Prostate gland (tissue), 2 donors: ENCODE data around the gene SKIC8. TPM values are rescaled to one million over a fixed set of nuclear protein-coding genes. Genes with fewer than 3 reads are reported as not detected.

Experiments
- DNase-seq: peaks from one replicate; pipeline ENCODE4 v3.0.0-alpha.2; 2019; ENCODE audit warnings: low spot score
- H3K27ac ChIP-seq, 2 donors: fragments of 200-600 bp; sonication (generic); 2 replicates each; pipeline ENCODE4 v1.5.1; 2017 to 2019
- H3K27me3 ChIP-seq: fragments of 200-600 bp; sonication (generic); replicated peaks from 2 replicates; pipeline ENCODE4 v1.5.1; 2019; ENCODE audit not compliant: insufficient read depth
- H3K36me3 ChIP-seq, 2 donors: fragments of 200-600 bp; sonication (generic); 1 replicate in 1 of 2; 2 replicates in 1 of 2; pipeline versions ENCODE4 v1.5.1 to v1.8.1; 2017 to 2019
- H3K4me1 ChIP-seq: fragments of 200-600 bp; sonication (generic); replicated peaks from 2 replicates; pipeline ENCODE4 v1.5.1; 2019
- H3K4me3 ChIP-seq, 2 donors: fragments of 200-600 bp; sonication (generic); 2 replicates each; pipeline ENCODE4 v1.5.1; 2017 to 2019
- H3K9me3 ChIP-seq: fragments of 200-600 bp; sonication (generic); 2 replicates; pipeline ENCODE4 v1.5.1; 2017
- CTCF ChIP-seq, 4 experiments: fragments of 200-600 bp in 2 of 4; fragments of 450-650 bp in 2 of 4; sonication (generic) in 2 of 4; IDR thresholded peaks; 1 replicate in 3 of 4; 2 replicates in 1 of 4; pipeline ENCODE4 v1.5.1; 2016 to 2019; ENCODE audit warnings: antibody characterized with exemption in 4 of 4, mild to moderate bottlenecking in 2 of 4, moderate library complexity in 2 of 4
- POLR2A ChIP-seq: fragments of 450-650 bp; IDR thresholded peaks from one replicate; pipeline ENCODE4 v1.6.1; 2016; ENCODE audit warnings: antibody characterized with exemption, mild to moderate bottlenecking
- POLR2AphosphoS5 ChIP-seq: sonication (generic); formaldehyde crosslinking; IDR thresholded peaks from one replicate; pipeline ENCODE4 v1.6.1; 2017; ENCODE audit warnings: antibody characterized with exemption
- WGBS: methylation state at CpG from one replicate; pipeline ENCODE4 v1.1.5; 2018; 5-methylcytosine and 5-hydroxymethylcytosine counted together
- intact Hi-C: fragments of 100-400 bp; cut with DNase I; formaldehyde crosslinking; loops from one replicate; pipeline ENCODE4 v1.14.2; 2022
- total RNA-seq, 2 donors: library from RNA; depleted of rRNA; stranded (reverse); fragments of >200 nt; gene quantifications; one replicate each; pipeline ENCODE4 v1.1.0, GENCODE V29; 2016

Gene SKIC8
- total RNA-seq, 2 donors from 2014 or later: 58.1 to 109 TPM

GRCh38 chr15:78324144-78324543 is 24.7 kb upstream of the SKIC8 start:
- Histone ChIP-seq H3K4me3 (no peak overlapping the region), H3K27ac (no peak overlapping the region), H3K27me3 (no peaks in the 10 kb centered on the region), H3K4me1 (no peaks in the 10 kb centered on the region), H3K36me3 (no peaks in the 10 kb centered on the region), H3K9me3 (no peaks in the 10 kb centered on the region)
- TF ChIP-seq POLR2A (no peak), CTCF (IDR thresholded peaks at IDR 0.05) (no peak), POLR2AphosphoS5 (no peak)
- no peak for DNase-seq
- intact Hi-C loops: no loop called here
- whole genome bisulfite sequencing: 96% methylated on average over 5 of the region's 5 CpGs

- WGBS: 76% methylated on average over 7 of the region's 7 CpGs
These were observed 24.3 kb upstream of the SKIC8 start for GRCh38 chr15:78323693-78324092.

GRCh38 chr15:78322724-78323521 is 23.5 kb upstream of the SKIC8 start:
- no peaks in the 10 kb centered on the region for H3K4me1 ChIP-seq
- intact Hi-C loops: no loop called here
- 85% methylated on average over 18 of the region's 19 CpGs for WGBS
- H3K9me3 ChIP-seq: no peaks in the 10 kb centered on the region
- TF ChIP-seq CTCF (IDR thresholded peaks at IDR 0.05) (no peak), POLR2AphosphoS5 (no peak), POLR2A (no peak)
- H3K4me3 ChIP-seq: no peak overlapping the region
- H3K36me3 ChIP-seq: no peaks in the 10 kb centered on the region
- H3K27ac ChIP-seq: no peak overlapping the region
- no peaks in the 10 kb centered on the region for H3K27me3 ChIP-seq
- DNase-seq: no peak

More at GRCh38 chr15:78323693-78324092, 24.3 kb upstream of the SKIC8 start:
- no peaks in the 10 kb centered on the region for H3K27me3 ChIP-seq
- H3K4me3 ChIP-seq: no peak overlapping the region
- TF ChIP-seq POLR2A: no peak
- TF ChIP-seq CTCF (IDR thresholded peaks at IDR 0.05): no peak
- TF ChIP-seq POLR2AphosphoS5: no peak
- DNase-seq: no peak
- no peaks in the 10 kb centered on the region for H3K36me3 ChIP-seq
- intact Hi-C loops: no loop called here
- no peaks in the 10 kb centered on the region for H3K9me3 ChIP-seq
- no peak overlapping the region for H3K27ac ChIP-seq
- H3K4me1 ChIP-seq: no peaks in the 10 kb centered on the region

GRCh38 chr15:78322243-78322642 is 22.8 kb upstream of the SKIC8 start:
- H3K4me3 ChIP-seq: no peak overlapping the region
- 71% methylated on average over 15 of the region's 15 CpGs for WGBS
- H3K4me1 ChIP-seq: no peaks in the 10 kb centered on the region
- intact Hi-C loops: no loop called here
- no peak overlapping the region for H3K27ac ChIP-seq
- no peak for TF ChIP-seq CTCF (IDR thresholded peaks at IDR 0.05)
- H3K27me3 ChIP-seq: no peaks in the 10 kb centered on the region
- no peak for DNase-seq
- H3K36me3 ChIP-seq: no peaks in the 10 kb centered on the region
- no peaks in the 10 kb centered on the region for H3K9me3 ChIP-seq

GRCh38 chr15:78321786-78322185 is 22.4 kb upstream of the SKIC8 start:
- intact Hi-C loops: no loop called here
- H3K4me1 ChIP-seq: no peaks in the 10 kb centered on the region
- H3K9me3 ChIP-seq: no peaks in the 10 kb centered on the region
- no peak for DNase-seq
- H3K27me3 ChIP-seq: no peaks in the 10 kb centered on the region
- no peaks in the 10 kb centered on the region for H3K36me3 ChIP-seq
- no peak overlapping the region for H3K27ac ChIP-seq
- TF ChIP-seq CTCF (IDR thresholded peaks at IDR 0.05) (no peak), POLR2A (no peak), POLR2AphosphoS5 (no peak)
- WGBS: 80% methylated on average over 4 of the region's 4 CpGs
- H3K4me3 ChIP-seq: no peak overlapping the region
